GM19035 (cell line): ENCODE results near the gene RASSF7.
A peak's percentile ranks its signal among the peaks of the same experiment; 100 is the strongest.

Experiments used
- ATAC-seq: cut with Tn5 transposase; IDR thresholded peaks from one replicate; pipeline ENCODE4 v1.9.1; 2021; ENCODE audit not compliant: unreplicated experiment

The RASSF7 gene

GRCh38 chr11:532986-533585, 27.7 kb upstream of the RASSF7 start:
- ATAC-seq: no peak

DNA sequence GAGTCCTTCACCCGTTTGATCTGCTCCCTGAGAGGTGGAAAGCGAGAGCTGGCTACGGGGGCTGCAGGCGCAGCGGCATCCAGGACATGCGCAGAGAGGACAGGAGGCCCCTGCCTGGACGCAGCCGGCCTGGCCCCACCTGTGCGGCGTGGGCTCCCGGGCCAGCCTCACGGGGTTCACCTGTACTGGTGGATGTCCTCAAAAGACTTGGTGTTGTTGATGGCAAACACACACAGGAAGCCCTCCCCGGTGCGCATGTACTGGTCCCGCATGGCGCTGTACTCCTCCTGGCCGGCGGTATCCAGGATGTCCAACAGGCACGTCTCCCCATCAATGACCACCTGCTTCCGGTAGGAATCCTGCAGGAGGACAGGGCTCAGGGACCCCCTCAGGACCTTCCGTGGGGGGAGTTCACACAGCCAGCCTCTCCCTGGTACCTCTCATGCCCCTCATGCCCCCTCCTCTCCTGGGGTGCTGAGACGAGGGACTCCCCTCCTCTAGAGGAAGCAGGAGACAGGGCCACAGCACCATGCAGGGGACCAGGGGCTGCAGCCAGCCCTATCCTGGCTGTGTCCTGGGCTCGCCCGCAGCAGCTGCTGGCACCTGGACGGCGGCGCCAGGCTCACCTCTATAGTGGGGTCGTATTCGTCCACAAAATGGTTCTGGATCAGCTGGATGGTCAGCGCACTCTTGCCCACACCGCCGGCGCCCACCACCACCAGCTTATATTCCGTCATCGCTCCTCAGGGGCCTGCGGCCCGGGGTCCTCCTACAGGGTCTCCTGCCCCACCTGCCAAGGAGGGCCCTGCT, 27.0 kb upstream of the RASSF7 start:
- no peak for ATAC-seq

GRCh38 chr11:534396-535209, 26.2 kb upstream of the RASSF7 start:
- peak; percentile 1 for ATAC-seq

DNA sequence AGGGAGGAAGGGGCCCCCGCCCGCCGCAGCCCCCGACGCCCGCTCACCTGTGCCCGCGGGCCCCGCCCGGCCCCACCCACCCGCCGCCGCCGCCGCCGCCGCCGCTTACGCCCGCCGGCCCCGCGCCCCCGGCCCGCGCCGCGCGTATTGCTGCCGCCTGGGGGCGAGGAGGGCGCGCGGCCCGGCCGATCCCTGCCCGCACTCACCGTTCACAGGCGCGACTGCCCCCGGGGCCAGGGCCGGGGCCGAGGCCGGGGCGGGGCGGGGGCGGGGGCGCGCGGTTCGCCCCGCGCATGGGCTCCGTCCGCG, 25.6 kb upstream of the RASSF7 start:
- ATAC-seq: no peak

GRCh38 chr11:535519-536454, 25.0 kb upstream of the RASSF7 start, which contains the start of gene HRAS:
HRAS (minus strand) TSS chr11:535576.
- peak; percentile 68 for ATAC-seq

DNA sequence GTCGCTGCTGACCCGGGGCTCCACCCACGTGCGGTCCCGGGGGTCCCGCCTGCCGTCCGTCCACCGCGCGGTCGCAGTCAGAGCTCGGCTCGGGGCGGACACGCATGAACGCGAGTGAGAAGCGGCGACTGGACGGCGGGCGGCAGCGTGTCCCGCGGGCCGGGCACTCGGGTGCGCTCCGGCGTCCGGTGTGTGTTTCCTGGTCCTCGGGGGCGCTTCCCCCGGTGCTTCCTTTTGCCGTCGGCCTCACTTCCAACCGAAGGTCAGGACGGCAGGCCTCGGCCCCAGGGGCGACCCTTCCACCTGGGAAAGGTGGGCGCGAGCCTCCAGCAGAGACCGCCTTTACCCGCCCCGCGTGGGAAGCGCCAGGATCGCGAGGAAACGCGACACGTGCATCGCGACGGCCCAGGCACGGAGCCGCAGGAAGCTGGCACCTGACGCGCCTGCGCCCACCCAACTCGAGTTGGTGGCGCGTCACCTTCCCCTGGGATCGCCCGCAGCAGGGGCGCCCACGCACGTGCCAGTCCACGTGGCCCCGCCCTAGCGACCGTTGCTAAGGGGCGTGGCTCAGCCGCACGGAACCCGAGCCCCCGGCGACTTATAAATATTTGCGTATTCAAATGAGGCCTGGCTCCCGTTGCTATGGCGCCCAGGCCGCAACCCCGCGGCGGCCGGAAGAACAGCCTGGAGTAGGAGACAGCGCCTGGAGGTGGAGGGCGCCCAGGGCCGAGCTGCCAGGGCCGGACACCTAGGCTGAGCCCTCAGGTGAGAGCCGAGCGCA, 23.7 kb upstream of the RASSF7 start, which contains the start of gene LRRC56:
LRRC56 (plus strand) TSS at position 687 of the 781 bp plus-strand sequence. CDS start 3,158 bp downstream, outside the sequence.
- ATAC-seq: peak; percentile 51

DNA sequence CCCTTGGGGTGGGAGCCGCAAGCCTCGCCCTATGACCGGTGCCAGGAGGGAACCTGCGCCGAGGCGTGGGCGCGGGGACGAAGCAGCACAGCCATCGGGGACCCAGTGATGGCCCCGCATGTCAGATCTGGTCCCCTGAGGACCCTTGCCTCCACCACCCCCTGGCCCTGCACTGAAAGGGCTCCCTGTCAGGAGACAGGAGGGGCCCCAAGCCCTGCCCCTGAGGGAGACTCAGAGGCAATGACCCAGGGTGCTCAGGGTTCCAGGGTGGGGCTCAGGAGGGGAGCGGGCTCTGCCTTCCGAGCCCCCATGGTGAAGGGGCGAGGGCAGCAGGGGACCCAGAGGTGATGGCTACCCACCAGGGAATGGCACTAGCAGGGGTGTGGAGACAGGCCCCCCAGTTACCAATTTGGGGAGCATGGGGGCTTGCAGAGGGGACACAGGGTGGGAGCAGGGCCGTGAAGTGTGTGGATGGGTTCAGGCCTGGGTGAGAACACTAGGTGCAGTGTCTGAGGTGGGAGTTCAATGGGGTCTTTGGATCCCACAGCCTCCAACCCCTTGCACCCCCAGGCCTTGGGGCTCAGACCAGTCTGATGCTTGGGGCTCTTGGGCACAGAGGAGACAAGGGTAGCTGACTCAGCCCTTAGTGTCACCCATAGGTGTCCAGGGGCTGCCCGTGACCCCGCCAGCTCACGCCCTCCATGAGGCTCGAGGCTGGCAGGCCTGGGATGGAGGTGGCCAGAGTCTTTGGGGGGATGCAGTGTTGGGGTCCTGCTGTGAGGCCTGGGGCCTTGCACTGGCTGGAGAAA, 22.9 kb upstream of the RASSF7 start:
- ATAC-seq: no peak

GRCh38 chr11:538431-539051, 22.2 kb upstream of the RASSF7 start:
- no peak for ATAC-seq

DNA sequence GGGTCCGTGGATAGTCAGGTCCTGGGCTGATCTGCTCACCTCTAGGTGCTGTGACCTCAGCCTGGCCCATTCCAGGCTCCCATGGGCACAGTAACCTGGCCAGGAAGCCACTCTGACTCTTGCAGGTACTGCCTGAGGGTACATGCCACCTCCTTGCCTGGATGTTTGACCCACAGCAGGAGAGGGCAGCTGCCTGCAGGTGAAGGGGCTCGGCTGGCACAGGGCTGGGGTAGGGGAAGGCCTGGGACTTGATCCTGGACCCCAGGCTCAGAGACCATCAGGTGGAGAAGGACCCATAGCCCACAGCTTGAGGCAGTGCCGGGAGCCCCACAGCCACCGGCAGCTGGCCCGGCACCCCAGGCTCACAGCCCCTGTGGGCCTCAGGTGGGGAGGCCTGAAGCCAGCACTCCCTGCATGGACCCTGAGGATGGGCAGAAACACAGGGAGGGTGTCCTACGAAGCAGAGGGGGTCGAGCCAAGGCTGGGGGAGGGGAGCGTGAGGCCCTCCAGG, 20.7 kb upstream of the RASSF7 start:
- ATAC-seq: no peak

GRCh38 chr11:540583-541432, 20.0 kb upstream of the RASSF7 start:
- ATAC-seq: no peak

GRCh38 chr11:541433-541885, 19.3 kb upstream of the RASSF7 start:
- ATAC-seq: no peak

GRCh38 chr11:544817-545166, 16.0 kb upstream of the RASSF7 start:
- no peak for ATAC-seq

DNA sequence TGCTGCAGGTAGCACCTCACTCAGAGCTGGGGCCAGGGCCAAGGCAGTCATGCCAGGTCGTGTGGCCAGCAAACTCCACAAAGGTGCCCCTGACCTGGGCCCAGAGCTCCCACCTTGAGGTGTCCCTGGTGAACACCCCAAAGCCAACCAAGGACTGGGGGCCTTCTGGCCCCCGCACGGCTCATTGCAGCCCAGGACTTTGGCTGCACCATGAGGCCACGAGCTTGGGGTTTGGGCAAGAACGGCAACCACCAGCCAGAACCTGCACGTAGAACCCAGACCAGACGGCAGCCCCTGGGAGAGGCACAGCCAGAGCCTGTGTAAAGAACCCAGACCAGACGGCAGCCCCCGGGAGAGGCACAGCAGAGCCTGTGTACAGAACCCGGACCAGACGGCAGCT, 15.6 kb upstream of the RASSF7 start:
- no peak for ATAC-seq

- ATAC-seq: no peak
These were observed 11.8 kb upstream of the RASSF7 start for GRCh38 chr11:548700-549603.

- no peak for ATAC-seq
These were observed 10.6 kb upstream of the RASSF7 start for GRCh38 chr11:550021-550745.

DNA sequence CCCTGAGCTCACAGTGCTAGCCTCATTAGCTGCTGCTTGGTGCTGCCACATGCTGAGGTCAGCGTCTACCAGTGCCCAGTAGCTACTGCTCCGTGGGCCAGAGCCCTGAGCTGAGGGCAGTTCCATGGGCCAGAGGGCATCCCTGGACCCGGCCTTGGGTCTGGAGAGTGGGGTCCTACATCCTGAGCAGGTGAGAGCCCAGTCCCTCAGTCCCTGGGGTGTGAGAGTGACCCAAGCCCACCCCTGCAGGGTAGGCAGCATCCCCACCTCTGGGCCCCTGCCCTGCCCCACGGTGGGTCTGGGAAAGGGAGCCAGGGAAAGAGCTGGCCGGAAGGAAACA, 10.1 kb upstream of the RASSF7 start:
- ATAC-seq: no peak
